Choroid plexus epithelial cell (primary cell): ENCODE measurements around the gene RIMBP2.

Source experiments
- DNase-seq: peaks from one replicate; pipeline ENCODE4 v3.0.0-alpha.2; 2010; ENCODE audit warnings: low read depth
- H3K4me3 ChIP-seq: 2 replicates; pipeline ENCODE4 v1.5.1; 2011; ENCODE audit warnings: low read depth, mild to moderate bottlenecking, control low read depth, low read length, moderate library complexity
- CTCF ChIP-seq: conservative IDR thresholded peaks from 2 replicates; pipeline ENCODE4 v1.5.1; 2011; ENCODE audit warnings: low read depth, mild to moderate bottlenecking, control low read depth, inconsistent platforms, low read length, moderate library complexity

The RIMBP2 gene

GRCh38 chr12:130573235-130573634, 142.9 kb downstream of the RIMBP2 start:
- no peak overlapping the region for H3K4me3 ChIP-seq
- DNase-seq, result no peak
- no peak for TF ChIP-seq CTCF

DNA sequence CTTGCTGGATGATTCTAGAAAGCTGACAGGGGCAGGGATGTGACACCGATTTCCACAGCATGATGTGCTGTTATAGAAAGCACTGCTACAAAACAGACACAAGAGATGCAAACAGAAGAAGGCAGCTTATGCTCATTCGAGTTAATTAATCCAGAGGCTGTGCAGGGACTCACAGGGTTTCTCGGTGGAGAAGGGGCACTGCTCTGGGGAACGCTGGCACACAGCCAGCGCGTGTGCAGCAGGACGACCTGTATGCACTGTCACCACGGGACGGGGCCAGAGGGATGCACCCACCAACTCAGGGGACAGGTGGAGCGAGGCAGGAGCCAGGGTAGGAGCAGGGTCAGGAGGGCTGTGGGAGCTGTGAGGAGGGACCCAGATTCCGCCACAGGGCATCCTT, 143.5 kb downstream of the RIMBP2 start:
- no peak for DNase-seq
- no peak overlapping the region for H3K4me3 ChIP-seq
- TF ChIP-seq CTCF, result no peak

GRCh38 chr12:130571734-130572133, 144.4 kb downstream of the RIMBP2 start:
- no peak for DNase-seq
- no peak overlapping the region for H3K4me3 ChIP-seq
- no peak for TF ChIP-seq CTCF

- no peak for DNase-seq
These were observed 145.0 kb downstream of the RIMBP2 start for GRCh38 chr12:130571089-130571488.

GRCh38 chr12:130569521-130569920, 146.6 kb downstream of the RIMBP2 start:
- no peak for TF ChIP-seq CTCF
- H3K4me3 ChIP-seq, result no peak overlapping the region
- no peak for DNase-seq

More at GRCh38 chr12:130571089-130571488, 145.0 kb downstream of the RIMBP2 start:
- no peak for TF ChIP-seq CTCF
- no peak overlapping the region for H3K4me3 ChIP-seq

DNA sequence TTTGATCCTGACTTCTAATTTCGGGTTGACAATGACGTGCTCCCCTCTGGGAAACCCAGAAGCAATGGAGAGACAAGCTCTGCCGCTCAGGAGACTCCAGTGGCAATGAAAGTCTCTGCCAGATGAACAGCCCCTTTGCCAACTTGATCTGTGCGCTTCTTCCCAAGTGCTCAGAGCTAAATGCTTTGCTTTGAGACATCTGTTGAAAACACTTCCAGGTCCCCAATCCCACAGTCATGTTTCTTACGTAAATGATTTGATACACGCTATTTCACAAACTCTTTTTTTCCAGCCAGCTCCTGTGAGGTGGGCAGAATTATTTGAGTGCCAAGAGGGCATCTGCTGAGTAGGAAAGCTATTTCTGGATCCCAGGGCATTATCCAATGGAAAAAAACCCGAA, 147.6 kb downstream of the RIMBP2 start:
- H3K4me3 ChIP-seq, result no peak overlapping the region
- DNase-seq, result no peak
- TF ChIP-seq CTCF, result no peak

DNA sequence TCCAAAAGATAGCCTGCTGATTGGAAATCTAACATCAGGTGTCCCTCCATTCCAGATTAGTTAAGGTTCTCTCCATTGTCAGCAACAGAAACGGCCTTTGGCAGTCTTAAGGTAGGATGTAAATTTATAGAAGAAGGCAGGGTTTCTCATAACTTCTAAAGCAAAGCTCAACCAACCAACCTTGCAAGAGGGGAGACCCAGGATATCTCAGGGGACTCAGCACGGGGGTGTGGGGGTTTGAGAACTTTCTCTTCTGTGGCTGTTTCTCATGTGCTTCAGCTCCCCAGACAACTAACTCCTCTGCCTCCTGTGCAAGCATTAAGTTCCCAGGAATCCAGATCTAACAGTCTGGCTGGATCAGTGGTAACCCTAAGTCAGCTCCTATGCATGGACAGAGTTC, 148.1 kb downstream of the RIMBP2 start:
- TF ChIP-seq CTCF, result no peak
- DNase-seq, result no peak
- H3K4me3 ChIP-seq, result no peak overlapping the region
